HG03575 (cell line): Measurements from ENCODE around the gene ZNF207.
"Not testable (repeated sequence)": the region's sequence is repeated elsewhere in the genome, so short reads cannot be mapped to it uniquely, and the experiment has no call there.

Experiments
- ATAC-seq: cut with Tn5 transposase; IDR thresholded peaks from one replicate; pipeline ENCODE4 v1.9.1; 2021; ENCODE audit not compliant: unreplicated experiment, insufficient number of reproducible peaks, low FRiP score; ENCODE audit errors: extremely low read depth

ZNF207 gene

DNA sequence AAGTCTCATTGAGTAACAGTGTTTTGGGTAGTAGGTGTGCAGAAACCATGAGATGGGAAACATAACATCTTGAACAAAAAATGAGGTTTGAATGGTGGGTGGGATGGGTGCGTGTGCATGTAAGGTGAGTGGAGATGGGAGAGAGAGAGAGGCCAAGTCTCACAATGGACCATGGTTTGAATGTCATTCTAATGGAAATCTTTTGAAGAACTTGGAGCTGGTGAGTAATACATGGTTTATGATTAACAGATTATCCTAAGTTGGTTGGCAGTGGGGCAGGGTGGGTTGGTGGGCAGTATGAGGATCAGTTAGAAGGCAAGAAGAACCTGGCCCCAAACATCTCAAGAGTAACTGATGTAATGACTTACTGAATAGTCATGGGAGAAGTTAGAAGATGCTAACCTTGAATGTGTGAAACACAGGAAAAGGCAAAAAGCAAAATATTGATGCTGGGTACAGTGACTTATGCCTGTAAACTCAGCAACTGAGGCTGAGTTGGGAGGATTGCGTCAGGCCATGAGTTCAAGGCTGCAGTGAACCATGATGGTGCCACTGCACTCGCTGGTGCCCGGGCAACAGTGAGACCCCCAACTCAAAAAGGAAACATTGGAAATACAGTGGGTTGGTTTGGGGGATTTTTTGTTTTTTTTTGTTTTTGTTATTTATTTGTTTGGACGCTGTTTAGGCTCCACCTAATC, 32.7 kb downstream of the ZNF207 start:
- no peak for ATAC-seq

DNA sequence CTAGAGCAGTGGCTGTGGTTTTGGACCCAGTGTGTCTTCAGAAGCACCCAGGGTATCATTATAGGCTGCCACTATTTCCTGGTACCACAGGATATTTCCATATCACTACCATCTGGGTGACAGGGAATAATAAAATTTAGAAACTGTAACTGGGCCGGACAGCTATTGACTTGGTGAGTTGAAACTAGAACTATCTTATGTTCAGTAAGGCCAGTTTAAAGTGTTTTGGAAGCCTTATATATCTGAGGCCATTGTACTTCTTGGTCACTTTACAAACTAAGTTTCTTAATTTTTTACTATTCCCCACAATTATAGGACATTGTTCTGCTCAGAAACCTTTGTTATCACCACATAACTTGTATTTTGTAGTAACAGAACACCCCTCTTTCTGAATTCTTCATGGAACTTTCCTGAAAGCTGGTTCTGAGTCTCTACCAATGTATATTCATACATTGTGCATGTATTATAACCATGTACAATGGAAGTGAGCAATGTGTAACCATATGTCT, 34.0 kb downstream of the ZNF207 start:
- no peak for ATAC-seq

DNA sequence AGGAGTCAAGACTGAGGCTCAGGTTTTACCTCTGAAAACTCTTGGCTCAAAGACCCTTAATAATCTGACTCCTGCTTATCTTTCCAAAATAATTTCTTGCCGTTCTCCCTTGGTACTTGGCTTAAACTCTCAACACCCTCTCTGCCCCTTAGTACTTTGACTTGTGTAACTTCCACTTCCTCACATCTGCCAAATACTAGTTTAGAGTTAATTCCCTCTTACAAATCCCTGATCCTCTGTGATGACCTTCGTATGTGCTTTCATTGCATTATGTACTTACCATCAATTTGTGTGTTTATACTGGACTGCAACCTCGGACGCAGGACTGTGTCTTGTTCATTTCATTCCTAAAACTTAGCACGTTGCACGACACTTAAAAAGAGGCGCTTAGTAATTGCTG, 35.2 kb downstream of the ZNF207 start:
- ATAC-seq, result no peak

DNA sequence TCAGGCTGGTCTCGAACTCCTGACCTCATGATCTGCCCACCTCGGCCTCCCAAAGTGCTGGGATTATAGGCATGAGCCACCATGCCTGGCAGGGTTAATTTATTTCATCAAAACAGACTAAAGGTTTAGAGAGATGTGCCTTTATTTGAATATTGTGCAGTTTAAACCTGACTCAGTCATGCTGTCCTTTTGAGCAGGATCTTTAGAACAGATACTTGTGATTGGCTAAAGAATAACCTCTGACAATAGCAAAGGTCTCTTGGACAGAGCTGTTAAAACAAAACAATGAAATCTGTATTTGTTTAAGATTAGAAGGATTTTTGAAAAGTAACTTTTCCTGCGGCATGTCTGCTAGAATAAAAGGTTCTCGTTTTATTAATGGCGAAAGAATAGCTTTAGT, 36.0 kb downstream of the ZNF207 start:
- no peak for ATAC-seq

DNA sequence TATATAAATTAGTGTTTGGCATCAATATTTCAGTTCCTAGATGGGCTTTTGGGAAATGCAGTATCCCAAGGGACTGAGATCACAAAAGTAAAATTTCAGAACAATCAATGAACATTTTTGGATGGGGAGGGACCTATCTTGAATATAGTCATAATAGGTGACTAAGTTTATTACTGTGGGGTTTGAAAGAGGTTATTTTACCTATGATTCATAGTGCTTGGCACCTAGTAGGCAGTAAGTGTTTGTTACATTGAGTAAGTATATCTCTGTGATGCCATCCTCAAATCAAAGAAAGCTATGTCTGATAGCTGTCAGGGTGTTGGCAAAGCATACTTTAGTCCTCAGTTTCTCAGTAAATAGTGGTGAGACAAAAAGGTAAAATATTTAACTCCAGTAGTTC, 36.9 kb downstream of the ZNF207 start:
- ATAC-seq, result no peak

DNA sequence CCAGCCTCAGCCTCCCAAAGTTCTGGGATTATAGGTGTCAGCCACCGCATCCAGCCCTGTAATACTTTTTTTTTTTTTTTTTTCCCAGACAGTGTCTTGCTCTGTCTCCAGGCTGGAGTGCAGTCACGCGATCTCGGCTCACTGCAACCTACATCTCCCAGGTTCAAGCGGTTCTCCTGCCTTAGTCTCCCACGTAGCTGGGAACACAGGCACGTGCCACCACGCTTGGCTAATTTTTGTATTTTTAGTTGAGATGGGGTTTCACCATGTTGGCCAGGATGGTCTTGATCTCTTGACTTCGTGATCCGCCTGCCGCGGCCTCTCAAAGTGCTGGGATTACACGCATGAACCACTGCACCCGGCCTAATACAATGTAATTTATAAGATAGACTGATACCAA, 38.2 kb downstream of the ZNF207 start:
- ATAC-seq, result not testable (repeated sequence)

DNA sequence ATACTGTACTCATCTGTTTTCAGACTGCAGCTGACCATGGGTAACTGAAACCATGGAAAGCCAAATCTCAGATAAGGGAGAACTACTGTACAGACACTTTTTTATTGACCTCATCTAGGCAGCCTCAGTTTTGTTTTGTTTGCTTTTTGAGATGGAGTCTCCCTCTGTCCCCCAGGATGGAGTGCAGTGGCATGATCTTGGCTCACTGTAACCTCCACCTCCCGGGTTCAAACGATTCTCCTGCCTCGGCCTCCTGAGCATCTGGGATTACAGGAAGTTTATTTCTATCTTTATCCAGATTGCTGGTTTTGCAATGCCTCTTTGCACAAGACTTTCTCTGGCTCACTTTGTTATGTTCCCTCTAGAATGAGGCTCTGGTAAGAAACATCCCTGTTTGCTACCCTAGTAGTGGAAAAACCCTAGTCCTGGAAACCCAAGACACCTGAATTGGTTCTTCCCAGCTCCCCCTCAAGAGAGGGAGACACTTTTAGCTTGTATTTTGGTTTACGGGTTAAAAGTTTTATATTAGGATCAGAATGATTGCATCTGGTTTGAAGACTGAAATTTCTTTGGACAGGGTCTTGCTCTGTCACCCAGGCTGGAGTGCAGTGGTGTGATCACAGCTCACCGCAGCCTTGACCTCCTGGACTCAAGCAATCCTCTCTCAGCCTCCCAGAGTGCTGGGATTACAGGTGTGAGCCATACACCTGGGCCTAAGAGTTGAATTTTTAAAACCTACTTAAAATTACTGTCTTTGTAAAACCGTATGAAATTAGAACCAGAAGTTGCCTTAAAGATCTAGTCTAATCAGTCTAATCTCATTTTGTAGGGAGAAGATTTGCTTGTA, 38.9 kb downstream of the ZNF207 start:
- ATAC-seq, result no peak

DNA sequence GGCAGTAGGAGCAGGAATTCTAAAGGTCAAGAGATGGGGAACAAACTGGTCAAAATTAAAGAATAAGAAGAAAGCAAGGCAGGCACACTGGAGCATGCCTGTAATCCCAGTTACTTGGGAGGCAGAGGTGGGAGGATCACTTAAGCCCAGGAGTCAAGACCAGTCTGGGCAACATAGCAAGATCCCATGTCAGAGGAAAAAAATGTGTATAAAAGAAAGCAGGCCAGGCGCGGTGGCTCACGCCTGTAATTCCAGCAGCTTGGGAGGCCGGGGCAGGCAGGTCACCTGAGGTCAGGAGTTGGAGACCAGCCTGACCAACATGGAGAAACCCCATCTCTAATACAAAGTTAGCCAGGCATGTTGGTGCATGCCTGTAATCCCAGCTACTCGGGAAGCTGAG, 43.9 kb downstream of the ZNF207 start:
- no peak for ATAC-seq

DNA sequence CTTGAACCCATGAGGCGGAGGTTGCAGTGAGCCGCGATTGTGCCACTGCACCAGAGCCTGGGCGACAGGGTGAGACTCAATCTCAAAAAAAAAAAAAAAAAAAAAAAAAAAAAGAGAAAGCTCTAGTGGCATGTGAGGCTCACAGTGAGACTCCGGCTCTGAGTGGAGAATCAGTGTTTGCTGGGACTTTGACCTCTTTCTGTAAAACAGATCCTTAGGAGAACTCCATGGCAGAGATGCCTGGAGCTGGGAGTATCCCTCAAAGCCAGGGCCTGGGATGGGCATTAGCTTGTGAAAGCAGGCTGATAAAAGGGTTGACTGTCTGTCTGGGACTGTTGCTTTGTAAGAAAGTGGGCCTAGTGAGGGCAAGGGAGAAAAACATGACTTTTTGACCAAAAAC, 46.4 kb downstream of the ZNF207 start:
- no peak for ATAC-seq

DNA sequence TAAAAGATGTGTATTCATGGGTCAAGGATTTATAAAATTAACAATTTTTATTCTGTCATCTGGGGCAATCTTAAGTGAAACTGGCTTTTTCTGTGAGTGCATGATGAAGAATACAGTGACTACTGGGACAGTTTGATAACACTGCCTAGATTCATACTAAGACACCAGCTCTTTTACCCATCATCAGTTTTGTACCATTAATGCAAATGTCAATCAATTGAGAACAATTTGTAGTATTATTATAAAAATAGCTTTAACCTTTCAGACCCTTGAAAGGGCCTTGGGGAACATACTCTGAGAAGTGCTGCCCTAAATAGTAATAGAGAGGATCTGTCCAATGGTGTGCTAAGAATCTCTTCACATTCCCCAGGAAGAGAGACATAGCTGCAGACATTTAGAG, 49.0 kb downstream of the ZNF207 start:
- no peak for ATAC-seq

DNA sequence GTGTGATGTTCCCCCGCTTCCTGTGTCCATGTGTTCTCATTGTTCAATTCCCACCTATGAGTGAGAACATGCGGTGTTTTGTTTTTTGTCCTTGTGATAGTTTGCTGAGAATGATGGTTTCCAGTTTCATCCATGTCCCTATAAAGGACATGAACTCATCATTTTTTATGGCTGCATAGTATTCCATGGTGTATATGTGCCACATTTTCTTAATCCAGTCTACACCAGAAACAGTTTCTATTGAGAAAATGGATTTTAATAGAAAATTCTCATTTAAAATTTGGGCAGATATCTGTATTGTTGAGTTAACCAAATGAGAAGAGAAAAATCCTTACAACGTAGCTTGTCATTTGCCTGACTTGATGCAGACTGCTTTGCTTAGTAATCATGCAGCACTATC, 60.1 kb downstream of the ZNF207 start:
- ATAC-seq, result not testable (repeated sequence)

DNA sequence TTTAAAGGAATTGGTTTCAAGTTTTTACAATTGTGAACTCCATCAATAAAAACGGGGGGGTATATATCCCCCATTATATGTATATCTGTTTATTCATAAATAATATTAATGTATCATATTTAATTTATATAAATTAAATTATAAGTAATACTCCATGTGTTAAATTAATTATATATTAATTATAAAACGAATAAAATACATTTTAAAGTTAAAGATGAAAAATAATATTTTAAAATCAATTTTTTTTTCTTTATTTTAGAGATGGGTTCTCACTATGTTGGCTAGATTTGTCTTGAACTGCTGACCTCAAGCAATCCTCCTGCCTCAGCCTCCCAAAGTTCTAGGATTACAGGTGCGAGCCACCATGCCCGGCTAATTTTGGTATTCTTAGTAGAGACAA, 76.9 kb downstream of the ZNF207 start:
- ATAC-seq, result no peak

DNA sequence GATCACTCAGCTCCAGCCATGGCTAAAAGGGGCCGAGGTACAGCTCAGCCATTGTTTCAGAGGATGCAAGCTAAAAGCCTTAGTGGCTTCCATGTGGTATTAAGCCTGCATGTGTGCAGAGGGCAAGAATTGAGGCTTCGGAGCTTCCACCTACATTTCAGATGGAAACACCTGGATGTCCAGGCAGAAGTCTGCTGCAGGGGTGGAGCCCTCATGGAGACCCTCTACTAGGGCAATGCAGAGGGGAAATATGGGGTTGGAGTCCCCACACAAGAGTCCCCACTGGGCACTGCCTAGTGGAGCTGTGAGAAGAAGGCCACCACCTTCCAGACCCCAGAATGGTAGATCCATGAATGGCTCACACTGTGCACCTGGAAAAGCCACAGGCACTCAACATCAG, 79.6 kb downstream of the ZNF207 start:
- no peak for ATAC-seq
